Measurements from ENCODE around the gene GCK. TPM values are rescaled to one million over a fixed set of nuclear protein-coding genes. Genes with fewer than 3 reads are reported as not detected.

GCK gene
- polyA plus RNA-seq, 1 experiment = 0.35 TPM

DNA sequence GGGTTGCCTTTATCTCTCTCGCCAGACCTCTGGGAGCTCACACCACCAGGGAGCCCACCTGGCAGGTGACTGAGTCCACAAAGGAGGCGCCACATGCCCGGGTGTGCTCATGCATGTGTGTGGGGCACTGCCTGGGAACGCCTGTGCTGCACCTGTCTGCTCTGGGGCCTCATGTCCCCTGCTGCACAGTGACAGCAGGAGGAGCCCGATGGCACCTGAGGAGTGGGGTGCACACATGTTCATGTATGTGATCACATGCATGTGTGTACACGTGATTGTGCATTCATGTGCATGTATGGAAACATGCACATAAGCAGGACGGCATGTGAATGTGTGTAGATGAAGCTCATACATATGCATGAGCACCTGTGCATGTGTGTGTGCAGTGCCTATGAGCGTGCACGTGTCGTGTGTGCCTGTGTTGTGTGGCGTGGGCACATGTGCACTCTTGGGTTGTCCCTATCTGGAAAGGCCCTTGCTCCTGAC is 33.6 kb upstream of the GCK start:
- no peak for DNase-seq (ENCODE audit: low read depth, low spot score)
- CTCF ChIA-PET = no interaction called here
- Histone ChIP-seq H3K4me3 (ENCODE audit: low read depth, low read length) (no peak overlapping the region), H3K9me3 (ENCODE audit: control insufficient read depth, insufficient read depth, low read length) (peaks cover 20% of the 10 kb centered on the region), H3K27me3 (ENCODE audit: control insufficient read depth, insufficient read depth, low read length) (peaks cover 37% of the 10 kb centered on the region), H3K27ac (ENCODE audit: low read depth, low read length) (no peak overlapping the region)
- TF ChIP-seq, protein P1, sequence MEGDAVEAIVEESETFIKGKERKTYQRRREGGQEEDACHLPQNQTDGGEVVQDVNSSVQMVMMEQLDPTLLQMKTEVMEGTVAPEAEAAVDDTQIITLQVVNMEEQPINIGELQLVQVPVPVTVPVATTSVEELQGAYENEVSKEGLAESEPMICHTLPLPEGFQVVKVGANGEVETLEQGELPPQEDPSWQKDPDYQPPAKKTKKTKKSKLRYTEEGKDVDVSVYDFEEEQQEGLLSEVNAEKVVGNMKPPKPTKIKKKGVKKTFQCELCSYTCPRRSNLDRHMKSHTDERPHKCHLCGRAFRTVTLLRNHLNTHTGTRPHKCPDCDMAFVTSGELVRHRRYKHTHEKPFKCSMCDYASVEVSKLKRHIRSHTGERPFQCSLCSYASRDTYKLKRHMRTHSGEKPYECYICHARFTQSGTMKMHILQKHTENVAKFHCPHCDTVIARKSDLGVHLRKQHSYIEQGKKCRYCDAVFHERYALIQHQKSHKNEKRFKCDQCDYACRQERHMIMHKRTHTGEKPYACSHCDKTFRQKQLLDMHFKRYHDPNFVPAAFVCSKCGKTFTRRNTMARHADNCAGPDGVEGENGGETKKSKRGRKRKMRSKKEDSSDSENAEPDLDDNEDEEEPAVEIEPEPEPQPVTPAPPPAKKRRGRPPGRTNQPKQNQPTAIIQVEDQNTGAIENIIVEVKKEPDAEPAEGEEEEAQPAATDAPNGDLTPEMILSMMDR (IDR thresholded peaks at IDR 0.05; ENCODE audit: low read depth, low read length) = no peak
- POLR2A ChIA-PET = interaction anchor here (1.1 kb wide), 1 partner anchor 44 kb away, joined by 3 read pairs; no protein-coding TSS in a partner anchor

DNA sequence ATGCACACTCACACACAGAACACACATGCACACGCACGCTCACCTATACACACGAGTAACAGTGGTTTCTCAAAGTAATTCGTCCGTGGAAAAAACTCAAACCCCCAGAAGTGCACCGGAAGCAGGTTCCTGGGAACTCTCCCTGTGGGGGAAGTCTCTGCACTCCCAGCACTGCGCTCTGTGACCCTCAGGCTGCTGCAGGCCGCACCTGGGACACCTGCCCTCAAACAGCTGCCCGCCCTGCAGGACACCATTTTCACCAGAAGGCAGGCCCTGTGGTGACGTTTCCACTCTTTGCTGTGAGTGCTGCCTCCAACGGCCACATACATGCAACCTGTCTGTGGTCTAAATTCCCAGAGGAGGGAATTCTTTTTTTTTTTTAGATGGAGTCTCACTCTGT is 32.8 kb upstream of the GCK start:
- ChIA-PET CTCF (no interaction called here), POLR2A (interaction anchor here (1.1 kb wide), 1 partner anchor 45 kb away, joined by 3 read pairs; no protein-coding TSS in a partner anchor)
- peaks cover 20% of the 10 kb centered on the region for H3K9me3 ChIP-seq (ENCODE audit: control insufficient read depth, insufficient read depth, low read length)
- H3K27me3 ChIP-seq (ENCODE audit: control insufficient read depth, insufficient read depth, low read length) = peaks cover 35% of the 10 kb centered on the region
- H3K27ac ChIP-seq (ENCODE audit: low read depth, low read length) = no peak overlapping the region
- DNase-seq (ENCODE audit: low read depth, low spot score) = no peak
- no peak overlapping the region for H3K4me3 ChIP-seq (ENCODE audit: low read depth, low read length)
- TF ChIP-seq, protein P1 (IDR thresholded peaks at IDR 0.05; ENCODE audit: low read depth, low read length) = no peak

DNA sequence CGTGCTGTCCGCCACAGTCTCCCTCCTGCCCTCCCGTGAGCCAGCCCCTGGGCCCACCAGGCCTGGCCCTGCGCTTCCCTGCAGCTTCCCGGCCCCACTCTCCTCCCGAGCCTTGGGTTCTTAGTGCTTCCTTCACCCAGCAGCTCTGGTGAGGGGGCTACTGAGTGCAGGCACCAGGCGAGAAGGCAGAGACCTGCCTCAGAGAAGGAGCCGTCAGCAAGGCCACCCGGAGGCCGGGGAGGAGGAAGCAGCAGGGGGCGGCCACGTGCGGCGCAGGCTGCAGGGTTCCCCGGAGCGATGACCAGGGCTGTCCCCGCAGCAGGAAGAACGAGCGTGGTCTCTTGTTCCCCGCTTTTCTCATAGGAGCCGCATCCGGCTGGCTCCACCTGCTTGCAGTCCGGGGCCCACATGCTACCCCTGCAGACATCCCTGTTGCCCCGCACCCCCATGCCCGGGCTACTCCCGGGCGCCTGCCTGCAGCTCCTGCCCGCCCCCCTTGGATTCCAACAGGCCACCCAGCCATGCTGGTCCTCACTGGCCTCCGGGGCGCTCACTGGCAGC is 32.1 kb upstream of the GCK start:
- H3K27ac ChIP-seq (ENCODE audit: low read depth, low read length) = no peak overlapping the region
- peaks cover 20% of the 10 kb centered on the region for H3K9me3 ChIP-seq (ENCODE audit: control insufficient read depth, insufficient read depth, low read length)
- ChIA-PET POLR2A (interaction anchor here (0.6 kb wide), 1 partner anchor 81 kb away, joined by 4 read pairs; no protein-coding TSS in a partner anchor), CTCF (interaction anchor here (0.6 kb wide), 1 partner anchor 521 kb away, joined by 7 read pairs; no protein-coding TSS in a partner anchor)
- DNase-seq (ENCODE audit: low read depth, low spot score) = no peak
- peaks cover 33% of the 10 kb centered on the region for H3K27me3 ChIP-seq (ENCODE audit: control insufficient read depth, insufficient read depth, low read length)
- H3K4me3 ChIP-seq (ENCODE audit: low read depth, low read length) = no peak overlapping the region
- TF ChIP-seq, protein P1 (IDR thresholded peaks at IDR 0.05; ENCODE audit: low read depth, low read length) = peak; percentile 27; the same call in 1 of the 2 replicates

DNA sequence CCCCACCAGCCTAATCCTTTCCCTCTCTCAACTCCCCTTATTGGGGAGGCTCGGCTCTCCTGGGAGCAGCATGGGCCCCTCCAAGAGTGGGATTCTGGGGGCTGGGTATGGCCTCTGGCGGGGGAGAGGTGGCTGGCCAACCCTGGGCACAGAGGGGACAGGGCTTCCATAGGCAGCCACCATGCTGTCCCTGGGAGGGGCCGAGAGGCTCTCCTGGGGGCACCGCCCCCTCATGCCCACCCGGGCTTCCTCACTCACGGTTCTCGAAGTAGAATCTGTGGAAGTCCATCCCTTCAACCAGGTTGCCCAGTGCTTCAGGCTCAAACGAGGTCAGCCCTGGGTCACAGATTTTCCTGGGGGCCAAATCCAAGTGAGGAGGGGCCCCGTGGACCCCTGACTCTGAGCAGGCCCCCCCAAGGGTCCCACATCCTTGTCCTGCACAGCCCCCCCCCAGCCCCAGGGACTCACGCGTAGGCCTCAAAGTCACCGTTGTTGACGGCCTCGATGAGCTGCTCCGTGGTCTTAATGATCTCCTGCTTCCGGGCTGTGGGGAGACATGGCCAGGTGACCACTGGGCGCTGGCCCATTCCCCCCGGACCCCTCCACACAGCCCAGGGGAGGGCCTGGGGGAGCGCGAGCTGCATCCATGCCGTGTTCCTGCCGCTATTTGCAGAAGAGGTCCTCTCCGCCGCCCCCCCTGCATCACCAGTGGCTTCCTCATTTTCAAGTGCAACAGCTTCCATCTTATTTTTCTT is 31.3 kb upstream of the GCK start:
- Histone ChIP-seq H3K27ac (ENCODE audit: low read depth, low read length) (no peak overlapping the region), H3K9me3 (ENCODE audit: control insufficient read depth, insufficient read depth, low read length) (peaks cover 20% of the 10 kb centered on the region), H3K4me3 (ENCODE audit: low read depth, low read length) (no peak overlapping the region), H3K27me3 (ENCODE audit: control insufficient read depth, insufficient read depth, low read length) (peaks cover 25% of the 10 kb centered on the region)
- ChIA-PET CTCF (interaction anchor here (0.6 kb wide), 1 partner anchor 522 kb away, joined by 7 read pairs; no protein-coding TSS in a partner anchor), POLR2A (interaction anchor here (0.6 kb wide), 1 partner anchor 81 kb away, joined by 4 read pairs; no protein-coding TSS in a partner anchor)
- DNase-seq (ENCODE audit: low read depth, low spot score) = no peak
- TF ChIP-seq, protein P1 (IDR thresholded peaks at IDR 0.05; ENCODE audit: low read depth, low read length) = no peak

DNA sequence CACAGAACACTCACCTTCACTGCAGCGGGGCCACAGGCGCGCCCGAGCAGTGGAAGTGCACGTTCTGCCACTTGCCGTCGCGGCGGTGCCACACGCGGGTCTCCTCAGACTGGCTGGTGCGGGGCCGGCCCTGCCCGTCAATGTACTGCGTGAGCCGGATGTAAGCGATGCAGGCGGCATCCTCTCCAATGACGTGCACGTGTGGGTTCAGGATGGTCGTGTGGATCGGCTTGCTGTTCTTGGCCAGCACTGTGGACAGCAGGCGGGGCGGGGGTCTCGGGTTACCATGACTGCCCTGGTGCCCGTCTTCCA is 30.8 kb upstream of the GCK start:
- H3K27me3 ChIP-seq (ENCODE audit: control insufficient read depth, insufficient read depth, low read length) = peaks cover 20% of the 10 kb centered on the region
- TF ChIP-seq, protein P1 (IDR thresholded peaks at IDR 0.05; ENCODE audit: low read depth, low read length) = no peak
- POLR2A ChIA-PET = no interaction called here
- DNase-seq (ENCODE audit: low read depth, low spot score) = no peak
- H3K4me3 ChIP-seq (ENCODE audit: low read depth, low read length) = no peak overlapping the region
- no peak overlapping the region for H3K27ac ChIP-seq (ENCODE audit: low read depth, low read length)
- CTCF ChIA-PET = no interaction called here
- peaks cover 20% of the 10 kb centered on the region for H3K9me3 ChIP-seq (ENCODE audit: control insufficient read depth, insufficient read depth, low read length)

Data from AG04450 (cell line).